Stimulated activated CD4-positive, alpha-beta T cell treated with anti-CD3 and anti-CD28 coated beads, Interleukin-4, amount 100 ng/mL, for 4 hours (primary cell): ENCODE results near the gene PLOD3.

Experiments
- DNase-seq, 2 experiments: peaks; one replicate each; pipeline ENCODE4 v3.0.0-alpha.2; 2020

PLOD3 gene

GRCh38 chr7:101163279-101164070, 53.9 kb downstream of the PLOD3 start:
- DNase-seq: peak in 1 of 2 experiments; percentile 67

- DNase-seq: no peak
These were observed 54.7 kb downstream of the PLOD3 start for GRCh38 chr7:101162551-101163278.

- no peak for DNase-seq
These were observed 55.5 kb downstream of the PLOD3 start for GRCh38 chr7:101161692-101162471.

DNA sequence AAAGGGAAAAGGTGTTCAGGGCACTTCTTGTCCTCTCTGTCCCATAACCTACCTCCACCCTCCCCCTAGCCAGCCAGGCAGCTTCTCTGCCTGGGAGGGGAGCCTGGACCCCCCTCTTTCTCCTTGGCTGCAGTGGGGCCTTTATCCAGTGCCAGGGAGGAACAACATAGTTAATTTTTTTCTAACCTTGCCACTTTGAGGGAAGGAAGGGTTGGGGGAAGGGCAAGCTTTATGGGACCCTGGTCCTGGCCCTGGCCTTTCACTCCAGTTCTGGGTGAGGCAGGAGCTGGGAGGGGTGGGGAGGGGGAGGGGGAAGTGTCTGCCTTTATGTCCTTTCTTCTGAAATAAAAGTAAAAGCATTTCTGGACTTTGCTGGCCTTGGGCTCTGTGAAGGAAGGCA, 56.5 kb downstream of the PLOD3 start:
- no peak for DNase-seq

DNA sequence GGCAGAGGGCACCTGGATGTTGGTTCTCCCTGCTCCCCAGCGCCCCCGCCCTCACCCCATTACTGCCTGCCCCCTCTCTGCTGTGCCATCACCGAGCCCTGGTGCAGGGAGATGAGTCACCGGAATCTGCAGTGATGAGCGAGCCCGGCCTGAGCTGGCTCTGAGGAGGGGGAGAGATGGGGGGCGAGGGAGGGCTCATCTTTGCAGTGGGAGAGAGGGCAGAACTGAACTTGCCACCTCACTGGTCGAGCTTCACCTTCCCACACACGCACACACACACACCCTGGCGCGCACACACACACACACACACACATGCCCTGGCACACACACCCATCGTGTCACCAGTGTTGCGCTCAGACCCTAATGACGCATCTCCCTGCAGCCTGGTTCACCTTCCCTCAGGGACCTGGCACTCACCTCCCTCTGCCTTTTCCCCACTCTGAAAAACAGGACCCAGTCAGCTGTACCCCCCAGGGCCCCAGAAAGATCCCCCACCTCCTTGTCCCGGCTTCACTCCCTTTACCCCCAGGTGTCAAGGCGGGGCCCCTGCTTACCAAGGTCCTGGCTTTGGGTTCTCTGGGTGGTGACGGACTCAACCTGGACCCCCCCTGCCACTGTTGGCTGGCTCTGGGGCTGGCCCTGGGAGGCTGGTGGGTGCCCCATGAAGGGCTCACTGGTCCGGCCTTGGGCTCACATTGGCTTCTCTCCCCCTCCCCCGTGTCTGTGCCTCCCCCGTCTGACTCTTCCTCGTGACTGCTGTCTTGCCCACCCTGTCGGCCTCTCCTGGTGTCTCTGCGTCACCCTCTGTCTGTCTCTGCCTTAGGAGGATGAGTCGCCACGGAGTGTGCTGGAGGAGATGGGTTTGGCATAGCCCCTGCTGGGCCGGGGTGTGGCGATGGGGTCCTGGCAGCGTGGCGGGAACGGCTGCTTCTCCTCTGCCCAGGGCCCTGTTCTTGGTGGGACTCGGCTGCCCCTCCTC, 57.4 kb downstream of the PLOD3 start:
- peak in 1 of 2 experiments; percentile 51 for DNase-seq

- no peak for DNase-seq
These were observed 60.4 kb downstream of the PLOD3 start for GRCh38 chr7:101156866-101157589.

DNA sequence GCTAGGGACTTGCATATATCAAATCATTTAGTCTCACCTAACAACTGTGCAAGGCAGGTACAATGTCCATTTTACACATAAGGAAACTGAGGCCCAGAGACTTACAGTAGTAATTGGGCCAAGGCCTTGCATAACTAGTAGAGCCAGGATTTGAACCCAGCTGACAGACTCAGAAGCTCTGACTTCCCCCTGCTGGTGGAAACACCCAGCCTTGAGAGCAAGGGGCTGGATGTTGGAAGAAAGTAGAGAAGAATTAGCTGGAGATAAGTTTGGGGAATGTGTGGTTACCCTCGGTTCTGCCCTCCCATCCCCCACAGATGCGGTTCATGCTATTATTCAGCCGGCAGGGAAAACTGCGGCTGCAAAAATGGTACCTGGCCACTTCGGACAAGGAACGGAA, 61.1 kb downstream of the PLOD3 start:
- DNase-seq: no peak
